K562 (cell line): ENCODE measurements around the gene DOK4. TPM values are rescaled to one million over a fixed set of nuclear protein-coding genes. Genes with fewer than 3 reads are reported as not detected.

Experiments used
- ATAC-seq: fragments of 200-7000 bp; cut with Tn5 transposase; 3 replicates; pipeline ENCODE4 v1.9.1; 2020; ENCODE audit warnings: moderate library complexity
- BruUV-seq: library from RNA; stranded (reverse); fragments of 400-500 nt; replicated peaks from 2 replicates; lab custom pipeline; 2021; lab: Mats Ljungman, UMichigan
- CTCF ChIA-PET: fragments of 300-600 bp; formaldehyde crosslinking; extraction: SDS; loops from one replicate; lab custom pipeline; 2021; ENCODE audit warnings: low intra/inter-chr PET ratio; lab: Yijun Ruan, JAX
- POLR2A ChIA-PET: fragments of 300-600, 350-650 bp; sonication (Branson Sonifier 250); formaldehyde crosslinking; extraction: SDS; loops from one replicate; lab custom pipeline; 2021; ENCODE audit warnings: antibody characterized with exemption, inconsistent platforms; lab: Yijun Ruan, JAX
- DNase-seq, 4 experiments: peaks; one replicate each; pipeline versions ENCODE4 v3.0.0 to v3.0.0-alpha.2; 2011 to 2018; ENCODE audit warnings: low spot score in 3 of 4, mixed read lengths in 3 of 4; ENCODE audit errors: extremely low read depth in 1 of 4
- FAIRE-seq: peaks from 2 replicates; lab custom pipeline; 2011; peaks lifted over from hg19 to GRCh38; lab: Jason Lieb, UNC
- H2AFZ ChIP-seq: 2 replicates; pipeline ENCODE4 v1.6.0; 2011; ENCODE audit warnings: low read depth, low read length, control low read depth, inconsistent platforms
- H3K27ac ChIP-seq: fragments of 200-600 bp; 3 replicates; pipeline ENCODE4 v1.8.0; 2011; ENCODE audit warnings: low read depth, mild to moderate bottlenecking, control low read depth, inconsistent platforms, low read length, moderate library complexity, mixed read lengths; ENCODE audit errors: extremely low read depth
- H3K27me3 ChIP-seq, 2 experiments: fragments of 300-600 bp in 1 of 2; 2 replicates in 1 of 2; 3 replicates in 1 of 2; pipeline versions ENCODE4 v1.6.0 to v1.8.0; 2011; ENCODE audit warnings: inconsistent platforms in 2 of 2, low read length in 2 of 2, mild to moderate bottlenecking in 1 of 2, mixed read lengths in 1 of 2, moderate library complexity in 1 of 2; ENCODE audit not compliant: control insufficient read depth in 2 of 2, insufficient read depth in 2 of 2
- H3K36me3 ChIP-seq: fragments of 300-600 bp; 3 replicates; pipeline ENCODE4 v1.8.0; 2011; ENCODE audit warnings: mild to moderate bottlenecking, low read length, inconsistent platforms; ENCODE audit not compliant: control insufficient read depth, insufficient read depth
- H3K4me1 ChIP-seq, 2 experiments: fragments of 200-600 bp in 1 of 2; replicated peaks in 1 of 2; 2 replicates in 1 of 2; 3 replicates in 1 of 2; pipeline versions ENCODE4 v1.5.1 to v1.8.0; 2011; ENCODE audit warnings: inconsistent platforms in 2 of 2, low read length in 2 of 2, mild to moderate bottlenecking in 1 of 2, mixed read lengths in 1 of 2, moderate library complexity in 1 of 2; ENCODE audit not compliant: control insufficient read depth in 2 of 2, insufficient read depth in 2 of 2
- H3K4me2 ChIP-seq: 2 replicates; pipeline ENCODE4 v1.6.1; 2011; ENCODE audit warnings: low read length, control low read depth, inconsistent platforms, mixed read lengths; ENCODE audit not compliant: insufficient read depth
- H3K4me3 ChIP-seq: fragments of 200-600 bp; sonication (generic), shearing (Covaris generic); 2 replicates; pipeline ENCODE4 v1.5.1; 2016; ENCODE audit warnings: control low read depth, inconsistent platforms
- H3K79me2 ChIP-seq: fragments of 200-600 bp; 3 replicates; pipeline ENCODE4 v1.8.0; 2011; ENCODE audit warnings: low read length, inconsistent platforms; ENCODE audit not compliant: control insufficient read depth, insufficient read depth
- H3K9ac ChIP-seq, 2 experiments: 2 replicates each; pipeline versions ENCODE4 v1.6.0 to v1.6.1; 2011; ENCODE audit warnings: low read depth in 2 of 2, low read length in 2 of 2, control low read depth in 1 of 2, inconsistent platforms in 1 of 2, mild to moderate bottlenecking in 1 of 2, mixed read lengths in 1 of 2; ENCODE audit not compliant: insufficient read depth in 1 of 2
- H3K9me1 ChIP-seq: one replicate; pipeline ENCODE4 v1.6.0; 2011; ENCODE audit warnings: inconsistent platforms, mild to moderate bottlenecking, low read length, moderate library complexity; ENCODE audit not compliant: control insufficient read depth, insufficient read depth
- H3K9me3 ChIP-seq: replicated peaks from 2 replicates; pipeline ENCODE4 v1.5.1; 2011; ENCODE audit warnings: low read depth, low read length, inconsistent platforms; ENCODE audit not compliant: control insufficient read depth, insufficient read depth
- H4K20me1 ChIP-seq: replicated peaks from 2 replicates; pipeline ENCODE4 v1.6.1; 2011; ENCODE audit warnings: low read length, inconsistent platforms, mixed read lengths; ENCODE audit not compliant: control insufficient read depth, insufficient read depth
- CC2D1A ChIP-seq: fragments of 450-650 bp; IDR thresholded peaks from 2 replicates; pipeline ENCODE4 v1.6.1; 2017; ENCODE audit warnings: mild to moderate bottlenecking
- CEBPB ChIP-seq: fragments of 450-650 bp; IDR thresholded peaks from 2 replicates; pipeline ENCODE4 v1.6.1; 2016; ENCODE audit warnings: missing genetic modification characterization, missing compliant biosample characterization
- CHD2 ChIP-seq: IDR thresholded peaks from 2 replicates; pipeline ENCODE4 v1.6.1; 2011; ENCODE audit warnings: low read depth, low read length
- CXXC5 ChIP-seq: fragments of 250-450 bp; sonication (Bioruptor Pico); IDR thresholded peaks from 2 replicates; pipeline ENCODE4 v1.8.0; 2022; ENCODE audit warnings: inconsistent platforms, mild to moderate bottlenecking, moderate library complexity
- ELF4 ChIP-seq: fragments of 450-650 bp; formaldehyde crosslinking; IDR thresholded peaks from 2 replicates; pipeline ENCODE4 v1.4.0; 2022; ENCODE audit warnings: missing genetic modification characterization
- EWSR1 ChIP-seq: fragments of 450-650 bp; IDR thresholded peaks from 2 replicates; pipeline ENCODE4 v1.6.1; 2018; ENCODE audit warnings: borderline replicate concordance, mild to moderate bottlenecking, low read depth, moderate library complexity; ENCODE audit not compliant: partially characterized antibody
- FOS ChIP-seq: IDR thresholded peaks from 3 replicates; pipeline ENCODE4 v1.6.1; 2011; ENCODE audit not compliant: insufficient read length; ENCODE audit errors: extremely low read depth
- FOXA3 ChIP-seq, 2 experiments: fragments of 450-650 bp in 1 of 2; sonication (generic) in 1 of 2; formaldehyde crosslinking; IDR thresholded peaks in 1 of 2; conservative IDR thresholded peaks in 1 of 2; 2 replicates each; pipeline versions ENCODE4 v1.4.0 to v1.8.0; 2020 to 2022; ENCODE audit warnings: mild to moderate bottlenecking in 2 of 2, missing genetic modification reagents in 1 of 2
- GABPB2 ChIP-seq: fragments of 250-450 bp; sonication (Bioruptor Pico); conservative IDR thresholded peaks from 2 replicates; pipeline ENCODE4 v1.5.1; 2021; ENCODE audit warnings: mild to moderate bottlenecking
- HDGF ChIP-seq: fragments of 450-650 bp; IDR thresholded peaks from 2 replicates; pipeline ENCODE4 v1.6.1; 2016
- HMG20A ChIP-seq: fragments of 450-650 bp; formaldehyde crosslinking; conservative IDR thresholded peaks from 2 replicates; pipeline ENCODE4 v1.4.0; 2020; ENCODE audit warnings: mild to moderate bottlenecking, mixed read lengths
- MAFK ChIP-seq: IDR thresholded peaks from 2 replicates; pipeline ENCODE4 v1.6.1; 2011; ENCODE audit warnings: low read length, improper control_type of control experiment
- MIER1 ChIP-seq: fragments of 450-650 bp; IDR thresholded peaks from 2 replicates; pipeline ENCODE4 v1.6.1; 2016; ENCODE audit warnings: antibody characterized with exemption, mild to moderate bottlenecking, low read depth
- POLR2B ChIP-seq: fragments of 450-650 bp; IDR thresholded peaks from 2 replicates; pipeline ENCODE4 v1.6.1; 2018; ENCODE audit warnings: low read depth; ENCODE audit not compliant: partially characterized antibody
- SAP30 ChIP-seq: fragments of 200-600 bp; sonication (generic); IDR thresholded peaks from 2 replicates; pipeline ENCODE4 v1.6.1; 2012; ENCODE audit warnings: borderline replicate concordance, low read depth, mild to moderate bottlenecking, moderate library complexity, low read length, control low read depth, inconsistent platforms; ENCODE audit not compliant: insufficient read depth, poor library complexity, severe bottlenecking
- TAL1 ChIP-seq: fragments of 450-650 bp; IDR thresholded peaks from 2 replicates; pipeline ENCODE4 v1.6.1; 2016; ENCODE audit warnings: mild to moderate bottlenecking
- TCF7L2 ChIP-seq: fragments of 150-350 bp; IDR thresholded peaks from 2 replicates; pipeline ENCODE4 v1.6.1; 2016; ENCODE audit warnings: low read depth, mild to moderate bottlenecking, low read length, moderate library complexity
- ZBTB26 ChIP-seq: fragments of 450-650 bp; formaldehyde crosslinking; IDR thresholded peaks from 2 replicates; pipeline ENCODE4 v1.4.0; 2022; ENCODE audit warnings: missing genetic modification characterization
- ZKSCAN1 ChIP-seq: fragments of 150-350 bp; IDR thresholded peaks from 2 replicates; pipeline ENCODE4 v1.6.1; 2016; ENCODE audit warnings: low read depth, low read length
- WGBS: fragments of 100-300 bp; shearing (Covaris generic); methylation state at CpG from one replicate; pipeline ENCODE4 v1.1.6; 2016; ENCODE audit warnings: low coverage, mixed read lengths; ENCODE audit not compliant: insufficient coverage; ENCODE audit errors: missing lambda C conversion rate; 5-methylcytosine and 5-hydroxymethylcytosine counted together
- in situ Hi-C: fragments of 300-500 bp; cut with MboI; formaldehyde crosslinking; loops from 4 replicates; pipeline ENCODE4 v1.15.0; 2018; ENCODE audit warnings: inconsistent platforms, mixed read lengths
- intact Hi-C: fragments of 100-400 bp; cut with micrococcal nuclease; formaldehyde crosslinking; loops from 2 replicates; pipeline ENCODE4 v1.14.2; 2022
- polyA plus RNA-seq, 8 experiments: library from polyadenylated mRNA; depleted of rRNA in 4 of 8; stranded (reverse) in 5 of 8; unstranded in 3 of 8; fragments of >200 nt; fragmentation: Nextera tagmentation in 2 of 8; fragmentation: Illumina TruSeq in 1 of 8; extraction: Ambion mirVana in 2 of 8; extraction: Trizol in 1 of 8; gene quantifications; 2 replicates each; pipeline versions ENCODE4 v1.2.1 to v1.2.3, GENCODE V29; 2011 to 2014; ENCODE audit warnings: inconsistent platforms in 1 of 8, missing spikeins in 1 of 8
- total RNA-seq, 7 experiments: library from RNA; depleted of rRNA in 6 of 7; stranded (reverse); fragments of >200 nt in 6 of 7; fragmentation: Illumina TruSeq in 2 of 7; extraction: Trizol in 2 of 7; gene quantifications; 2 replicates each; pipeline versions ENCODE4 v1.2.1 to v1.2.3, GENCODE V29; 2011 to 2021; ENCODE audit warnings: low replicate concordance in 1 of 7

Gene DOK4
- total and polyA plus RNA-seq, 9 of the 15 experiments (the other 6 are each of a cell fraction or from before 2014, with no cell fraction given): 0.10 to 14.4 (median 8.3) TPM

GRCh38 chr16:57445510-57445909 is 40.8 kb downstream of the DOK4 start:
- Histone ChIP-seq H3K9me3 (peaks cover 5% of the 10 kb centered on the region), H3K4me2 (no peak overlapping the region), H3K79me2 (peaks cover 76% of the 10 kb centered on the region), H3K9me1 (no peaks in the 10 kb centered on the region), H3K27me3 (no peaks in the 10 kb centered on the region), H2AFZ (no peak overlapping the region), H3K36me3 (peaks cover 26% of the 10 kb centered on the region; the same call in 2 of the 3 replicates), H3K4me3 (no peak overlapping the region), H3K9ac (no peak overlapping the region; a peak in 1 of 4 replicates), H3K27ac (no peak overlapping the region), H3K4me1 (peaks cover 11 to 15% of the 10 kb centered on the region in 2 experiments; a peak in 3 of 5 replicates), H4K20me1 (no peaks in the 10 kb centered on the region)
- no peak for FAIRE-seq
- DNase-seq: no peak
- ChIA-PET POLR2A (no interaction called here), CTCF (no interaction called here)
- TF ChIP-seq HMG20A (no peak), TAL1 (no peak), HDGF (no peak), ZKSCAN1 (peak; percentile 69; the same call in 1 of the 2 replicates)
- no TSS peak for BruUV-seq
- no peak for ATAC-seq
- WGBS: no CpG with 5 or more reads among the region's 2 CpGs
- intact Hi-C loops: no loop called here
- in situ Hi-C loops: no loop called here

- no peak for ATAC-seq
- FAIRE-seq: no peak
- no TSS peak for BruUV-seq
- ChIA-PET CTCF (no interaction called here), POLR2A (no interaction called here)
- Histone ChIP-seq H3K9ac (no peak overlapping the region), H3K27me3 (no peaks in the 10 kb centered on the region), H2AFZ (no peak overlapping the region), H3K27ac (no peak overlapping the region), H4K20me1 (no peaks in the 10 kb centered on the region), H3K9me3 (peaks cover 6% of the 10 kb centered on the region), H3K4me1 (peaks cover 11 to 15% of the 10 kb centered on the region in 2 experiments; a peak in 3 of 5 replicates), H3K79me2 (peaks cover 73% of the 10 kb centered on the region), H3K36me3 (peaks cover 32% of the 10 kb centered on the region; the same call in 2 of the 3 replicates), H3K4me2 (no peak overlapping the region), H3K4me3 (no peak overlapping the region), H3K9me1 (no peaks in the 10 kb centered on the region)
- 74% methylated on average over 3 of the region's 3 CpGs for WGBS
- intact Hi-C loops (no loop called here), in situ Hi-C loops (no loop called here)
- no peak for DNase-seq
- TF ChIP-seq CHD2: no peak
- TF ChIP-seq FOS: no peak
- no peak for TF ChIP-seq EWSR1
- no peak for TF ChIP-seq MIER1
- no peak for TF ChIP-seq ELF4 (CRISPR knock-in tag)
- TF ChIP-seq GABPB2 (CRISPR knock-in tag): no peak
- no peak for TF ChIP-seq FOXA3 (CRISPR knock-in tag; conservative IDR thresholded peaks at IDR 0.05 in 1 of 2, IDR thresholded peaks at IDR 0.05 in 1 of 2)
- TF ChIP-seq CC2D1A: no peak
- no peak for TF ChIP-seq POLR2B
- TF ChIP-seq ZBTB26 (CRISPR knock-in tag): no peak
- no peak for TF ChIP-seq MAFK
- no peak for TF ChIP-seq CEBPB (tag)
- no peak for TF ChIP-seq CXXC5 (CRISPR knock-in tag)
- TF ChIP-seq TCF7L2: no peak
- TF ChIP-seq SAP30: no peak
Observed at GRCh38 chr16:57444711-57445110, 41.6 kb downstream of the DOK4 start.
